Activated CD4-positive, CD25-positive, alpha-beta regulatory T cell (primary cell): ENCODE results near the gene TEKT5.

Experiments used
- DNase-seq, 4 experiments: peaks; one replicate each; lab custom pipeline; 2025; lab: John Stamatoyannopoulos, UW

Gene TEKT5

DNA sequence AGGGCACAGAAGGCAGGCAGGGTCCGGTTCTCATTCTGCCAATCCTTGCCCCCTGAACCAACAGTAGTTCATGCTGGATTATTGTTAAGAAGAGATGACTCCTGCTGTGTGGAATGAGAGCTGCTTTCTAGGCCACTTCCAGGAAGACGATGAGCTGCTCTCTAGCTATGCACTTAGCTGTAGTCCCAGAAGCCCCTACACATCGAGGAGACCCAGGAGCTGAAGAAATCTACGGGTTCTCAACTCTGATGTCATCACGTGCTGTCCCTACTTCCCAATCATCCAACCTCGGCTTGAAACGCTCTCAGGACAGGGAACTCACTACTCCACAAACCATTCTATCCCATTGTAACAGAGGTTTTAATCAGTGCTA lies 85.3 kb downstream of the TEKT5 start:
- DNase-seq: no peak

DNA sequence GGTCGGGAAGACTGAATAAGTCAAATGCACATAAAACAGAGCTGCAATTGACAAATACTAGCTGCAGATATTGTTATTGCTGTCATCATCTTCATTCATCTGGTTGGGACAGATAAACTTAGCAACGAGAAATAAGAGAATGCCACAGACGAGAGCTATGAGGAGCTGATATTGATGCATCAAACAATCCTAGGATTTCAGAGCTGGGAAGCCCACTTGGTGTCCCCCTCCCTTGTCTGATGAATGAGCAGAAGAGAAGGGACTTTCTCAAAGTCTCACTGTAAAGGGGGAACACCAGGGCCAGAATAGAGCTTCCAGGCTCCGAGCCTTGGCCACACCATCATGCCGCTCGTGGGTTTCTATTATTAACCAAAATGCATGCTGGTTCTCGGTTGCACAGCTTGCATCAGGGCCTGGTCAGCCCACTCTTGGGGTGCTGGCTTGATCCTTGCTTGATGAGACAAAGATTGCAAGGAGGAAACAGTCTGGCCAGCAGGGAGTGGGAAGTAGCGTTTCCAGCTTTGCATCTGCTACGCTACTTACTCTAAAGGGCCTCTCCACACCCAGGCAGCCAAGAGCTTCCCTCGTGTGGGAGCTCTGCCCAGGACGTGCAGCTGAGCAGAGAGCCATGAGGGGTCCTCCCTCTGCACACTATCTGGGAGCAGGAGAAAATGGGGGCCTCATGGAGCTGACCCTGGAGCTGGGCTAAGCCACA lies 85.9 kb downstream of the TEKT5 start:
- DNase-seq: no peak

DNA sequence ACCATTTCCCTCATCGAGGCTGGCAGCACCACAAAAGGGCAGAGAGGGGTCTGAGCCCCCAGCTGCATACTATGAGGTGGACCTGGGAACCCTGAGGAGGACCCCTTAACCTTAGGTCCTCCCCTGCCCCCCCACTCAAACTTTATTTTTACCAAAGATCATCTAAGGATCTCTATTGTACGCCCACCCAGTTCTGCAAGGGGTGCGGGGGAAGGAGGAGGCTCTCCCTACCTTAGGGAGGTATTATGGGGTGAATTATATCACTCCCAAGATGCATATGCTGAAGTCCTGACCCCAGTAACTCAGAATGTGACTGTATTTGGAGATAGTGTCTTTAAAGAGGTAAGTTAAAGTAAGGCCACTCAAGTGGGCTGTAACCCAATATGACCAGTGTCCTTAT lies 87.6 kb downstream of the TEKT5 start:
- no peak for DNase-seq

DNA sequence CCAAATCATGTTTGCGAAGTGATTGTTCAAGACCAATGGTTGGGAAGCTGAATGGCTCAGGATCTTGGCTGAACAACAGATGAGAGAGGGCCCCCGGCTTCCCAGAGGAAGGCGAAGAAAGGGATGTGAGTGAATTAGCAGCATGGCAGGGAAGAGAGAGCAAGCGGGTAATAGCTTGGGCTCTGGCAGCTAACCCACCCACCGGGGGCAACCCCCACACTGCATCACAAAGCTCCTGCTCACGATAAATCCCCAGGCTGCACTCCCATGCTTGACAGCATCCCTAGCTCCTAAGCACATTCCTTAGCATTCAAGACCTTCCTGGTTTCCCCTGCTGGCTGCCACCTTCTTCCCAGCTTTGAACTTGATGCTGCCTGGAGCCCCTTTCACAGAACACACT lies 88.1 kb downstream of the TEKT5 start:
- no peak for DNase-seq

DNA sequence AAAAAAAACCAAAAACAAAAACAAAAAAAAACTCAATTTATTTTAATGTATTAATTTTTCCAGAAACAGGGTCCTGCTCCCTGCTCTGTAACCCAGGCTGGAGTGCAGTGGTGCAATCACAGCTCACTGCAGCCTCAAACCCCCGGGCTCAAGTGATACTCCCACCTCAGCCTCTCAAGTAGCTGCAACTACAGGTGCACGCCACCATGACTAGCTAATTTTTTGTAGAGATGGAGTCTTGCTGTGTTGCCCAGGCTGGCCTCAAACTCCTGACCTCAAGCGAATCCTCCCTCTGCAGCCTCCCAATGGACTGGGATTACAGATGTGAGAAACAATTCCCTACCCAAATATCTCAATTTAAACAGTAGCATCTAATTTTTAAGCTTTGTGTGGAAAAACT lies 89.1 kb downstream of the TEKT5 start:
- no peak for DNase-seq

DNA sequence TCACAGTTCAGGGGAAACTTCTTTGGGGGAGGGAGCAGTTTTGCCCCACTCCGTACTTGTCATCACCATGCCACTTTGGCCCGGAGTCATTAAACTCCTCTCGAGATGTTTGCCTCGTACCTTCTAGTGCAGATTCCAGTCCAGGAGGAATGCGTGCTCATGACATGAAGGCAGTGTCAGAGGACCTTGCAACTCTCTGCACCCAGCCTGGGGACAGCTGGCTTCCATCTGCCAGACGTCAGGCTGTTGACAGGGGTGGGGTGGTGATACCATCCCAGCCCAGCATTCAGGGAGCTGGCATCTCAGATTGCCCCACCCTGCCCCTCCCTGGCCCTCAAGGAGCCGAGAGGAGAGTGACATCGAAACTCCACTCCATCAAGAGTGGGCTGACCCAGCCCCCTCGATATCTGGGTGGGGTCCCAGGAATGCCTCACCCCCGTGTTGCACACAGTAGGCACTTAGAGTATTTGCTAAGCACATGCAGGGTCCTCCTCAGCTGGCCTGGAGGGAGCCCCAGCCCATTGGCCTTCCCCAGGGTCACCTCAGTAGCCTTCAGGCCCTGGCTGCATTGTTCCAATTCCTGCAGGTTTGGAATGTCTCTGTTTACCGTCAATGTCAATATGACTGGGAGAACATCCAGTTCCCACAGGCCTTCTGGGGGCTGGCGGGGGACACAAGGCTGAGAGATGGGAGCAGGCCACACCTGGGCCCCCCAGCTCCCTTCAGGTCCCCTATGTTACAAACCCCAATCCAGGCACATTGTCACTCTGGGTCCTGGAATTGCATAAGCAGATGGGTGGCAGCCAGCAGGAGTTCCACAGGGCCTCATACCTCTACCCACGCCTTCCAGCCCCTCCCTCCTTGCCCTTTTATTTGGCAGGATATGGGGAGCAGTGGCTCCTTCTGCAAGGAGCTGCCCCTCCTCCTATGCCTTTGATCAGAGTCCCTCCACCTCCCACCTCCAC lies 93.0 kb downstream of the TEKT5 start:
- no peak for DNase-seq

DNA sequence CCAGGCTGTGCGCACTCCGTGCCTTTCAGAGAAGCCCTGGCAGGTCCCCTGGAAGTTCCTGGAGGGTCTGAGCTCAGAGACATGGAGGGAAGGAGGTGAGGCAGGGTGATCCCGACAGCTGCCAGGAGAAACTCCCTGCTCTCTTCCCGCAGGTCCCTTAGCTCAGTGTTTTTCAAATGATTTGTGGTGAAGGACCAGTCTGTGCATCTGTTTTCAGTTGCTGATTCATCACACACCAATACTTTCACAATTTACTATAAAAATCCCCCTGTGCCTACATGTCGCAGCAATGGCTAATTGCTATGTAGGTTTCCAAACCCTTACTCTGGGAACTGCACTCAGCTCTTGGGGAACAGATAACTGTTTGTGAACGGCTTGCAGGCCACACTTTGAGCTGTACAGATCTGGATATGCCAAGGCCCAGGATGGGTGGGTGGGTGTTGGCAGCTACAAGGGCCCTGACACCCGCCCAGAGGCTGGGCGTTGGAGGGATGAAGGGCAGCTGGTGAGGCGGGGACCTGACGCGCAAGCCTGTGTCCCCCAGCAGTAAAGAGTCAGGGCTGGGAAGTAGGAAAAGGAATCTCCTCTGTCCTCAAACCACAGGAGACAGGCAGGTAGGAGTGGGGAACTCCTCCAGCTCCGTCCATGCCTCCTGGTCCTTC lies 93.8 kb downstream of the TEKT5 start:
- DNase-seq: no peak

DNA sequence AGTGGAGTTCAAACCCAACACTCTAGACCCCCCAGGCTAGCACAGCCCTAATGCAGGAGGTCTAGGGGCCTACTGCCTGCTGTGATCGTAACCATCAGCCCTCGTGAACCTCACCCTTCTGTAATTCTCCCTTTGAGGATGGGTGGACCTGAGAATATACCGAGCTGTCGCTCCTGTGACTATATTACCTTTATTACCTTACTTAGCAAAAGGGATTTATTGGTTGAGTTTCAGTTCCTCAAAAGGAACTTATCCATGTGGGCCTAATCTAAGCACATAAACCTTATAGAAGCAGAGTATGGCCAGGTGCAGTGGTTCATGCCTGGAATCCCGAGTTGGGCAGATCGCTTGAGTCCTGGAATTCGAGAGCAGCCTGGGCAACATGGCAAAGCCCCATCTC lies 95.1 kb downstream of the TEKT5 start:
- DNase-seq: no peak

DNA sequence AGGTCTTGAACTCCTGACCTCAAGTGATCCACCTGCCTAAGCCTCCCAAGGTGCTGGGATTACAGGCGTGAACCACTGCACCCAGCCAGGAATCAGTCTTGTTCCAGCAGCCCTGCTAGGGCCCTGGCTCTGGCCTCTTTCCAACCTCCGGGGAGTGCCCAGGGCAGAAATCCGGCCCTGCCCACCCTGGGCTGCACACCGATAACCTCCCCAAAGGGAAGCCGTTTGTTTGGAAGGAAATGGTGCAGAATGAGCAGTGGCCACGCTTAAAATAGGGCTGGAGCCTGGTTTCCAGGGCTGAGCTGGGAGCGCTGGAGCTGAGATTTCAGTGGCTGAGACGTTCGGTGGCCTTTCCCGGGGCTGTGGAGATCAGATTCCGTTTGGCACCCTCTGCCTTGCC lies 96.6 kb downstream of the TEKT5 start:
- DNase-seq: no peak

DNA sequence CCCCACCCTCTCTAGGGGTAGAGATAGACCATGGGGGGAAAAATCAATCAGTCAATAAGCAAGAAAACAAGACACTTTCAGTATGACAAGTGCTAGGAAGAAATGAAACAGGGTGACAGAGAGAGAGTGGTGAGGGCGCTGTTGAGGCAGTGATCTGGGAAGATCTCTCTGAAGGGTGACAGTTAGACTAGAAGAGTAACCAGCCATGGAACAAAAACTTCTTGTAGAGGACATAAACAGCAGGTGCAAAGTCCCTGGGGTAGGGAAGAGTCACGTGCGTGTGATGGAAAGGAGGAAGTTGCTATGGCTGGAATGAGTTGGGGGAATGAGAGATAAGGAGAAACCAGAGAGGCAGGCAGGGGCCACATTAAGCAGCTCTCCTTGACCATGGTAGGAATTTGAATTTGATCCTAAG lies 97.5 kb downstream of the TEKT5 start:
- no peak for DNase-seq

DNA sequence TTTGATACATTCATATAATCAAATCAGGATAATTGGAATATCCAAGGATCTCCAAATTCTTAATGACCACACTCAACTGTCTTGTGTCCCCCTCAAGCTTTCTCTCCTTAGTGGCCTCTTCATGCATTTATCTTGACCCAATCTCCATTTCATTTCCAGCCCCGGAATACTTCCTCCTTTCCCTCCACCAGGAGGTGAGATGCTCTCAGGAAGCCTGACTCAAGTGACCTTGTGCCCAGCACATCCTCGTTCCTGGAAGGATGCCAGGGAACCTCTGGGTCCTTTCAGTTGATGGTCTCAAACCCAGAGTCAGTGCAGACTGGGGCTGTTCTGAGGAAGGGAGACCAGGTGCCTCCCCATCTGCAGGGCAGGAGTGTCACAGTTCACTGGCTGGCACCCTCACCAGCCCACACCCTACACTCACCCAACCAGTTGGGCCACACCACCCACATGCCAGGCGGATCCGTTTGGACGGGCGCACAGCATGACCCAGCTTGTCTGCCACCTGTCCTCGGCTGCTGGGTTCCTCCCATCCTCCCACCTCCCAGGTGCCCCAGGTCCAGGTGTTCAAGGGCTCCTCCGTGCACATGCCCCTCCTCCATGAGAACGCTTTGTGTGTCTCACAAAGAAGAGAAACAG lies 100.3 kb downstream of the TEKT5 start:
- no peak for DNase-seq

DNA sequence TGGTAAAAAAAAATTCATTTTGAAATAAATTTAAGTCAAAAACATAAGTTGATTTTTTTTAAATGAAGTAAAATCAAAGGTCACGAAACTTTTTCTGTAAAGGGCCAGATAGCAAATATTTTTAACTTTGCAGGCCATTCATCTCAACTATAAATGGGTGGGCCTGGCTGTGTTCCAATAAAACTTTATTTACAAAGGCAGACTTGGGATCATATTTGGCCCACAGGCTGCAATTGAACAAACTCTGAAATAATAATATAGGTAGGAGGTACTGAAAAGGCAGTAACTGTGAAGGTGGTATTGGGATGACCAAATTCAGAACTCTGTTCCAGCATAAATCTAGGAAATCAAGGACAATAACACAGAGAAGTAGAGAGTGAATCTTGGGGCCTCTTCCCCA lies 102.1 kb downstream of the TEKT5 start:
- no peak for DNase-seq

DNA sequence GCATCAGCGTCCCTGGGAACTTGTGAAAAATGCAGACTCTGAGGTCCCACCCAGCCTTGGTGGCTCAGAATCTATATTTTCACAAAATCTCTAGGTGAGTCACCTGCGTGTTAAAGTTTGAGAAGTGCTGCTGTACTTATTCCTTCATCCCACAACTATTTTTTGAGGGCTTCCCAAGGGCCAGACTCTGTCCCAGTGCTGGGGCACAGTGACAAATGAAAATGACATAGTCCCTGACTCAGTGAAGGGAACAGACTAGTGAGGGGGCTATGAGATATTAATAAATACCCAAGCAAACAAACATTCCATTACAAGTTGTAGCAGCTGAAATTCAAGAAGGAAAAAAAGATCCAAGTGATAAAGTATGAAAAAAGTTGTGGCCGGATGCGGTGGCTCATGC lies 104.4 kb downstream of the TEKT5 start:
- DNase-seq: no peak

DNA sequence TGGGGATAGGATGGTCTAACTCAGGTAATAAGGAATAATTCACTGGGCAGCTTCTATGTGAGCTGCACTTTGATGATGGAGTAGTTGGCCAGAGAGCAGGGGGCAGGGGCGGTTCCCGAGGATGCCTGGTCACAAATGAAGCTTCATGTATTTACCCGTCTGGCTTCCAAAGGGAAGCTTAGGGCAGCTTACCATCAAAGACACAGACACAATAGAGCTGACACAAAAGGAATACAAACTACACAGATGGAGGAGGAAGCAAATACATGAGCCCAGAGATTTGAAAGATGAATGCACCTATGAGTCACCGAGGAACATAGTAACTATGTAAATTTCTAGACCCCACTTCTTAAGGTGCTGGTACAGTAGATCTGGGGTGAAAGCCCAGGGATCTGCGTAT lies 105.6 kb downstream of the TEKT5 start:
- no peak for DNase-seq

DNA sequence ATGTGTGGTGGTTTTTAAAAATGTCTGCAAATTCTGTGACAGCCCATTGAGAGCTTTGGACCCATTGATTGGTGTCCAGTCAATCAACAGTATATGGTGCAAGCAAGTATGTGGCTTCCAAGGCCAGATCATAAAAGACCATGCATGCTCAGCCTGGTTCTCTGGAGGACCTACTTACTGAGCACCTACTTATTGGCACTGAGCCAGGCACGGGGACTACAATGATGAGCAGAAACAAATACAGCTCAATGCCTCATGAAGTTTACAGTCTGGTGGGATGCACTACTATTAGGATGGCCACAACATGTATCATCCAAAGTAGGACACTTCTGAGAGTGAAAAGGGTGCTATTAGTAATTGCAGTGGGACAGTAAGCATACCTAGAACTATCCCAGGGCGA lies 107.1 kb downstream of the TEKT5 start:
- no peak for DNase-seq

DNA sequence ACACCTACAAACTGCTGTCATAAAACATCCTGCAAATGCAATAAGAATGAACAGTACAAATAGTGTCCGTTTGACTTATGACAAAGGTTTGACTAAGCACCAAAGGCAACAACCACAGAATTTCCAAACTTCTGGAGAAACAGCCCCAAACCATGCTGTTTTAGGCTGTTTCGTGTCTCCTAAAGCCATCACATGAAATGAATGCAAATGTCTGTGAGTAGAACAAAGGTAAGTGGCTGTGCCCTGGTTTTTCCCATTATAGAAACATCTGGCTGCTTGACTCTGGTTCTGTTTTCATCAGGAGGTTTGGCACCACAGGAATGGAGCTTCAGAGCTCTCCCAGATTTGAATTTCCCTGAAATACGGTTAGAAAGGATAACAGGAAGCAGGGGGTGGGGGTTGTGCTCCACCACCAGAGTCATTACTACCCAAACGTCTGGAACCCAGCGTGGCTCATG lies 109.7 kb downstream of the TEKT5 start:
- no peak for DNase-seq

DNA sequence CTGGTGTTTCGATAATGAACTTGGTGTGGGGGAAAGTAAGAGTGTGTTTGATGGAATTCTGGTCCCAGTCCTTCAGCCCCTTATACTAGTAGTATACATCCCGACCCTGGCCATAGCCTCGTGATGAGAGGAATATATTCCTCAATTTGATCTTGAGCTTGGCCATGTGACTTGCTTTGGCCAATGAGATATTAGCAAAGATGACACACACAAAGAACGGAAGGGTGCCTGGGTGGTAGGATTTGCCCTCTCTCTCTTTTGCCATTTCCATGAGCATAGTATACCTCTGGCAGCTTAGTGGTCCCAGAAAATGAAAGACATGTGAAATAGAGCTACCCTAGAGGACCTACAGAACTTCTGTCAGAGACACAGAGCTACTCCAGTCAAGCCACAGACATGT lies 111.5 kb downstream of the TEKT5 start:
- DNase-seq: no peak

DNA sequence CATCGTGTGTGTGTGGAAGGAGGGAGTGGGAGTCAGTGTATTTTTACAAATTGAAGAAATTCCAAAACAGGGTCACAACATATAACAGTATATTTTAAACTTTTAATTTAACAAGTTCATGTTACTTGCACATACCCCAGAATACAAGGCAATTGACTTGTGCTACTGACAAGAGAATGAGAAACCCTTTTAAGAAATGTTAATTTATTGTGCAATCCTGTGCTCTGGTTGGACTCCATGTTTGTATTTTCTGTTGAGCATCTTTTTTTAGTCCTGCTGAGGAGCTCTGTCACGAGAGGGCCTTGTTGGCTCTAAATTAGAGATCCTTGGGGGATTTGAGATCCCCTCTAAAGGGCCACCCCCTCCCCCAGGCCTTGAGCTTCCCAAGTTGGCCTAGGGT lies 113.2 kb downstream of the TEKT5 start:
- DNase-seq: no peak

DNA sequence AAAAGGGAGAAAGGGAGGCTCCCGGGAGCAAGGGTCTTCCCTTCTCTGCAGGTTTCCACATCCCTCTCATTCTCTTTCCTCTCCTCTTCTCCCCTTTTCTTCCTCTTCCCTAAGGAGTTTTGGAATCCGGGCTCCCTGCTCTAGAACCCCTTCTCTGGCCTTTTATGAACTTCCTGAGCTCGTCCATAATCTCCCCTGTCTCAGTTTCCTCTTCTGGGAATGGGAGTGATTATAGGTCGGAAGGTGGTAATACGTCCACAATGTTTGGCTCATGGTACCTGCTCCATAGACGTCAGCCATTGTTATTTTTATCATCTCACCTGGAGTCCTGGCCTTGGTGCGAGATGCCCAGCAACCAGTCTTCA lies 113.9 kb downstream of the TEKT5 start:
- DNase-seq: no peak

DNA sequence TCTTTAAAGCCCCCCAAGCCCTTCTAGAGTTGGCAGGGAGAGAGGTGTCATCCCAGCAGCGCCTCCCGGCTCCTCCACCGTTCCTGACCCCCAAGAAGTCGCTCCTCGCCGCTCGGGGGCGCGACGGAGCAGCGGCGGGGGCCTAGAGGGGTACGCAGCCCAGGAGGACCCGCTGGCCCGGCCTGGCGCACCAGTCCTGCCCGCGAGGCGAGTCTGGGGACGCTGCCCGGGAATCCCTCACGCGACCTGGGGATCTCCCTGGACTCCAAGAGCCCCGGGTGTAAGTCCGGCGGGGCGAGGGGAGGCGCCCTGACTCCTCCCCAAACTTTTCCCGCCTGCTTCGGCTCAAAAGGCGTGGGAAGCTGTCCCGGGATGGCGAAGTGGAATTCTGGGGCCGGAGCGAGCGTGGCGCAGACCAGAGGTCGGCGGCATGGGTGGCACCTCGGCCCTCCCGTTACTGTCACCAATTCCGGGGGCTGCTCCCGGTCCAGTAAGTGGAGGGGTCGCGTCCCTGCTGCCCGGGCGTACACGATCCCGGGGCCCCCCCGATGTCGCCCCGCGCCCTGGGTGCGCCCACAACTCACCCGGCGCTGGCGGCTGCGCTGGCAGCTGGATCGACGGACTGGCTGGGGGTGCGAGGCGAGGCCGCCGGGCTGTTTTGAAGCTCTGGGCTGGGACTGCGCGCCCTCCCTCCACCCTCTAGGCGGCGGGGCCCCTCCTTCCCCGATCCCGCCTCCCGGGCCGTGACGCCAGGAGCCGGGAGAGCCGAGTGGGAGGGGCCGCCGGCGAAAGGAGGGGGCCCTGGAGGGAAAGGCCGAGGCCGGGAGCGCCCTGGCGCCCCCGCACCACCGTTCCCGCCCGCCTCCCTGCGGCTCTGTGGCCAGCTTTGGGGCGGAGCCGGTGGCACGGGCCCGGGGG lies 114.5 kb downstream of the TEKT5 start, which contains the start of gene EMP2:
Gene EMP2 (minus strand): TSS at position 634 of the 918 bp plus-strand sequence. CDS start 32,981 bp downstream, outside the sequence.
- no peak for DNase-seq

DNA sequence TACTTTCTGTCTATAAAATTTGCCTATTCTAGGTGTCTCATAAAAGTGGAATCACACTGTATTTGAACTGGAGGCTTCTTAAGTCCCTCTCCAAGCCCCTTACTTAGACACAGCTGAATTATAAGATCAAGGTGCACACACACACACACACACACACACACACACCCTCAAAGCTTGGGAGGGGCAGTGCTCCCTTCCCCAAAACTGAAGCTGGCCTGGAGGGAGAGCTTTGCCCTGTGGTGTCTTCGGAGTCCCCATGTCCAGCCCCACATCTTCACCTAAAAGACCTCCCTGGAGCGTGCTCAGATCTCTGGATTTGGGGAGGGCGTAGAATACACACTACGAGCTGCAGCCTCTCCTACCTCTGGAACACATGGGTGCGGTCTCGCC lies 115.2 kb downstream of the TEKT5 start:
- DNase-seq: no peak
